ENCODE data around the gene PCGF1. TPM values are rescaled to one million over a fixed set of nuclear protein-coding genes. Genes with fewer than 3 reads are reported as not detected.
"Not testable (repeated sequence)": the region's sequence is repeated elsewhere in the genome, so short reads cannot be mapped to it uniquely, and the experiment has no call there.

PCGF1 gene
- polyA plus RNA-seq, 4 donors = 26.4 to 33.3 (median 28.9) TPM

GRCh38 chr2:74501335-74502071, 6.0 kb downstream of the PCGF1 start:
- no peak for DNase-seq (ENCODE audit: low read depth in 4 of 4, low spot score in 2 of 4)

GRCh38 chr2:74500578-74500946, 6.9 kb downstream of the PCGF1 start:
- DNase-seq (ENCODE audit: low read depth in 4 of 4, low spot score in 2 of 4) = no peak

- no peak for DNase-seq (ENCODE audit: low read depth in 4 of 4, low spot score in 2 of 4)
Observed at GRCh38 chr2:74499940-74500577, 7.4 kb downstream of the PCGF1 start.

GRCh38 chr2:74499267-74499939, 8.1 kb downstream of the PCGF1 start, which contains the start of gene LBX2:
TSS of gene LBX2 (minus strand) at chr2:74499603. CDS start at chr2:74499537, 66 bp downstream.
- DNase-seq (ENCODE audit: low read depth in 4 of 4, low spot score in 2 of 4) = no peak

GRCh38 chr2:74498500-74499266, 8.8 kb downstream of the PCGF1 start:
- no peak for DNase-seq (ENCODE audit: low read depth in 4 of 4, low spot score in 2 of 4)

GRCh38 chr2:74497777-74498499, 9.6 kb downstream of the PCGF1 start:
- no peak for DNase-seq (ENCODE audit: low read depth in 4 of 4, low spot score in 2 of 4)

GRCh38 chr2:74496997-74497776, 10.3 kb downstream of the PCGF1 start:
- no peak for DNase-seq (ENCODE audit: low read depth in 4 of 4, low spot score in 2 of 4)

- no peak for DNase-seq (ENCODE audit: low read depth in 4 of 4, low spot score in 2 of 4)
Observed at GRCh38 chr2:74495440-74495839, 12.1 kb downstream of the PCGF1 start.

- no peak for DNase-seq (ENCODE audit: low read depth in 4 of 4, low spot score in 2 of 4)
Observed at GRCh38 chr2:74493546-74493945, 13.9 kb downstream of the PCGF1 start.

- DNase-seq (ENCODE audit: low read depth in 4 of 4, low spot score in 2 of 4) = no peak
Observed at GRCh38 chr2:74491648-74492544, 15.6 kb downstream of the PCGF1 start.

GRCh38 chr2:74489906-74490305, 17.6 kb downstream of the PCGF1 start:
- DNase-seq (ENCODE audit: low read depth in 4 of 4, low spot score in 2 of 4) = no peak

- no peak for DNase-seq (ENCODE audit: low read depth in 4 of 4, low spot score in 2 of 4)
Observed at GRCh38 chr2:74488643-74489481, 18.6 kb downstream of the PCGF1 start.

- DNase-seq (ENCODE audit: low read depth in 4 of 4, low spot score in 2 of 4) = no peak
Observed at GRCh38 chr2:74486141-74486540, 21.4 kb downstream of the PCGF1 start.

- not testable (repeated sequence) for DNase-seq (ENCODE audit: low read depth in 4 of 4, low spot score in 2 of 4)
Observed at GRCh38 chr2:74483675-74484164, 23.8 kb downstream of the PCGF1 start.

GRCh38 chr2:74482801-74483674, 24.5 kb downstream of the PCGF1 start, which contains the start of the genes CCDC142 and TTC31:
TSS of gene CCDC142 (minus strand) at chr2:74482998. CDS start at chr2:74482837, 161 bp downstream.
TSS of gene TTC31 (plus strand) at chr2:74483081. CDS start at chr2:74483096, 15 bp downstream.
- peak; percentile 94 to 97 (median 96) for DNase-seq (ENCODE audit: low read depth in 4 of 4, low spot score in 2 of 4)

All from left renal cortex interstitium (tissue), 4 donors.